Left ventricle myocardium inferior (tissue), 1 donor: ENCODE results near the gene ATP8B1. TPM values are rescaled to one million over a fixed set of nuclear protein-coding genes. Genes with fewer than 3 reads are reported as not detected.
"Not testable (repeated sequence)": the region's sequence is repeated elsewhere in the genome, so short reads cannot be mapped to it uniquely, and the experiment has no call there.

Experiments
- DNase-seq: peaks from one replicate; pipeline ENCODE4 v3.0.0-alpha.2; 2020
- H3K27ac ChIP-seq: fragments of 200-600 bp; replicated peaks from 2 replicates; pipeline ENCODE4 v1.8.0; 2021
- H3K27me3 ChIP-seq: fragments of 200-600 bp; 2 replicates; pipeline ENCODE4 v1.8.0; 2021; ENCODE audit warnings: low read depth
- H3K36me3 ChIP-seq: fragments of 200-600 bp; 2 replicates; pipeline ENCODE4 v1.8.0; 2021
- H3K4me1 ChIP-seq: fragments of 200-600 bp; 2 replicates; pipeline ENCODE4 v1.8.0; 2021
- H3K4me3 ChIP-seq: fragments of 200-600 bp; 2 replicates; pipeline ENCODE4 v1.8.0; 2021; ENCODE audit warnings: mild to moderate bottlenecking, moderate library complexity
- H3K9me3 ChIP-seq: fragments of 200-600 bp; replicated peaks from 2 replicates; pipeline ENCODE4 v1.8.0; 2021
- CTCF ChIP-seq: fragments of 200-600 bp; IDR thresholded peaks from 2 replicates; pipeline ENCODE4 v1.8.0; 2021; ENCODE audit warnings: antibody characterized with exemption, mild to moderate bottlenecking, borderline replicate concordance
- intact Hi-C: fragments of 100-400 bp; cut with micrococcal nuclease; formaldehyde crosslinking; loops from one replicate; pipeline ENCODE4 v1.11.0; 2022
- total RNA-seq: library from RNA; stranded (reverse); fragmentation: NEBNext Ultra II Directional; extraction: Animal tissue kit (Norgen Biotek cat#: 25700); gene quantifications from one replicate; pipeline ENCODE4 v1.2.1, GENCODE V29; 2021
- donor health status: DM: no; HTN: yes; CAD: no; lungs with severe emphysema.

Gene ATP8B1
- total RNA-seq, 1 donor from 2014 or later, result 8.6 TPM

GRCh38 chr18:57831597-57832377 lies 28.7 kb upstream of the ATP8B1 start:
- no peak overlapping the region for H3K4me3 ChIP-seq
- H3K27ac ChIP-seq, result no peak overlapping the region
- no peak for TF ChIP-seq CTCF
- no peak for DNase-seq
- intact Hi-C loops, result no loop called here
- H3K27me3 ChIP-seq, result no peaks in the 10 kb centered on the region
- H3K36me3 ChIP-seq, result no peaks in the 10 kb centered on the region
- no peaks in the 10 kb centered on the region for H3K4me1 ChIP-seq
- H3K9me3 ChIP-seq, result peaks cover 9% of the 10 kb centered on the region

- Histone ChIP-seq H3K36me3 (no peaks in the 10 kb centered on the region), H3K27me3 (no peaks in the 10 kb centered on the region), H3K9me3 (peaks cover 9% of the 10 kb centered on the region), H3K4me3 (no peak overlapping the region), H3K27ac (no peak overlapping the region), H3K4me1 (no peaks in the 10 kb centered on the region)
- intact Hi-C loops, result no loop called here
- no peak for DNase-seq
- no peak for TF ChIP-seq CTCF
Measured at GRCh38 chr18:57827646-57828045, 24.5 kb upstream of the ATP8B1 start.

GRCh38 chr18:57826252-57826651 lies 23.1 kb upstream of the ATP8B1 start:
- TF ChIP-seq CTCF, result no peak
- intact Hi-C loops, result no loop called here

GRCh38 chr18:57820583-57820982 lies 17.5 kb upstream of the ATP8B1 start:
- Histone ChIP-seq H3K4me1 (peaks cover 18% of the 10 kb centered on the region), H3K27ac (peak overlapping the region; percentile 69)
- H3K4me3 ChIP-seq, H3K27me3 ChIP-seq, DNase-seq, H3K9me3 ChIP-seq, intact Hi-C loops, H3K36me3 ChIP-seq: not testable (repeated sequence)

More at GRCh38 chr18:57826252-57826651, 23.1 kb upstream of the ATP8B1 start:
- no peak for DNase-seq
- Histone ChIP-seq H3K36me3 (no peaks in the 10 kb centered on the region), H3K27ac (no peak overlapping the region), H3K4me1 (no peaks in the 10 kb centered on the region), H3K27me3 (no peaks in the 10 kb centered on the region), H3K9me3 (no peaks in the 10 kb centered on the region), H3K4me3 (no peak overlapping the region)

- intact Hi-C loops, result no loop called here
- peak overlapping the region; percentile 18 for H3K4me3 ChIP-seq
- peaks cover 18% of the 10 kb centered on the region for H3K4me1 ChIP-seq
Measured at GRCh38 chr18:57819671-57820460, 16.8 kb upstream of the ATP8B1 start.

More at GRCh38 chr18:57819671-57820460, 16.8 kb upstream of the ATP8B1 start:
- Histone ChIP-seq H3K27me3 (no peaks in the 10 kb centered on the region), H3K9me3 (no peaks in the 10 kb centered on the region), H3K27ac (peak overlapping the region; percentile 69), H3K36me3 (no peaks in the 10 kb centered on the region)
- peak; percentile 62 for DNase-seq
- TF ChIP-seq CTCF, result no peak
